ENCODE measurements around the gene EBF3.

The EBF3 gene

GRCh38 chr10:129963641-129964501 is at the start of gene EBF3:
TSS of gene EBF3 (minus strand) at chr10:129964274. CDS start at chr10:129963768, 506 bp downstream.
- peak; percentile 29 to 35 for DNase-seq

GRCh38 chr10:130013335-130014262 is 49.5 kb upstream of the EBF3 start:
- no peak for DNase-seq

GRCh38 chr10:130012129-130012528 is 48.1 kb upstream of the EBF3 start:
- DNase-seq: no peak

GRCh38 chr10:130010653-130011052 is 46.6 kb upstream of the EBF3 start:
- DNase-seq: no peak

- no peak for DNase-seq
Observed at GRCh38 chr10:130009228-130009627, 45.2 kb upstream of the EBF3 start.

- DNase-seq: no peak
Observed at GRCh38 chr10:130003787-130004613, 39.9 kb upstream of the EBF3 start.

- DNase-seq: no peak
Observed at GRCh38 chr10:130003166-130003565, 39.1 kb upstream of the EBF3 start.

GRCh38 chr10:130002606-130003005 is 38.5 kb upstream of the EBF3 start:
- DNase-seq: no peak

GRCh38 chr10:130000918-130001317 is 36.8 kb upstream of the EBF3 start:
- DNase-seq: no peak

- DNase-seq: no peak
Observed at GRCh38 chr10:129999140-129999539, 35.1 kb upstream of the EBF3 start.

GRCh38 chr10:129993621-129994020 is 29.5 kb upstream of the EBF3 start:
- no peak for DNase-seq

- no peak for DNase-seq
Observed at GRCh38 chr10:129992356-129992755, 28.3 kb upstream of the EBF3 start.

GRCh38 chr10:129982825-129983224 is 18.8 kb upstream of the EBF3 start:
- no peak for DNase-seq

- DNase-seq: no peak
Observed at GRCh38 chr10:129978980-129979379, 14.9 kb upstream of the EBF3 start.

GRCh38 chr10:129978322-129978721 is 14.2 kb upstream of the EBF3 start:
- no peak for DNase-seq

GRCh38 chr10:129977794-129978193 is 13.7 kb upstream of the EBF3 start:
- no peak for DNase-seq

GRCh38 chr10:129973674-129974059 is 9.6 kb upstream of the EBF3 start:
- no peak for DNase-seq

- DNase-seq: no peak
Observed at GRCh38 chr10:129972966-129973673, 9.0 kb upstream of the EBF3 start.

- no peak for DNase-seq
Observed at GRCh38 chr10:129972145-129972965, 8.3 kb upstream of the EBF3 start.

GRCh38 chr10:129971381-129972144 is 7.5 kb upstream of the EBF3 start:
- peak in 1 of 2 donors; percentile 15 for DNase-seq

Measured in CD4-positive, alpha-beta T cell treated with Interleukin-1 beta for 1 hour (primary cell).